ENCODE results near the gene CALHM6.

- TF ChIP-seq POLR2AphosphoS5 (IDR thresholded peaks at IDR 0.05) (no peak), CTCF (IDR thresholded peaks at IDR 0.05) (no peak), POLR2A (IDR thresholded peaks at IDR 0.05; ENCODE audit: low read depth) (no peak)
These were observed 51.0 kb downstream of the CALHM6 start for GRCh38 chr6:116512111-116512559.
